RPMI8226 (cell line): ENCODE results near the gene KNSTRN.

Experiments
- DNase-seq: peaks from one replicate; pipeline ENCODE4 v3.0.0-alpha.2; 2015

Gene KNSTRN

DNA sequence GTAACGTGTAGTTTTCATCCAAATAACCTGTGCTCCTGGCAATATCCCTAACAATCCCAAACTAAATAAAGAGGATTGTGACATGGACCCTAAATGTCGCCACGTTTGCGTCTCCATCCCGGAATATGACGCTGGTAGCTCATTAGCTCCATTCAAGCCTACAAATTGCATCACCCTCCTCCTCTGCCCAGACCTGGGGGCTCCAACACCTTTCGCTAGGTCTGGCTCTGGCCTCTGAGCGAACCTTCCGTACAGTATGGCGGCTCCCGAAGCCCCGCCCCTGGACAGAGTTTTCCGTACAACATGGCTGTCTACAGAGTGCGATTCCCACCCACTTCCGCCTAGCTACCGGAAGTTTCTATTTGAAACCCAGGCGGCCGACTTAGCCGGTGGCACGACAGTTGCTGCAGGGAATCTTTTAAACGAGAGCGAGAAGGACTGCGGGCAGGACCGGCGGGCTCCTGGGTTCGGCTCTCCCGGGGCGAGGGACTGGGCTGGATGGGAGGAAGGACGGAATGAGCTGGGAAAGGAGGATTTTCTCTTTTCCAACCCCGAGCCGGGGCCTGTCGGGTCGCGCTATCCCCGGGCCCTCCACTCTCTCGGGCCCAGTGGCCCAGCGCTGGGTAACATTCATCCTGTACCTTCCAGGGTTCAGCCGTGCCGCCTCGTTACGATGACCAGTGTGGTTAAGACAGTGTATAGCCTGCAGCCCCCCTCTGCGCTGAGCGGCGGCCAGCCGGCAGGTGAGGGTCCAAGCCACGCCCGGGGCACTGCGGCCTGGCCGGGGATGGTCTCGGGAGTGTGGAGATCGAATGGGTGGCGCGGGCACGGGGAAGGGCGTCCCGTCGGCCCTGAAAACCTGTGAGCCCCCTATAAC lies at the start of gene KNSTRN:
Gene KNSTRN (plus strand): TSS at position 142 of the 877 bp plus-strand sequence. CDS start 115 bp downstream, at position 257.
- peak; percentile 94 for DNase-seq

DNA sequence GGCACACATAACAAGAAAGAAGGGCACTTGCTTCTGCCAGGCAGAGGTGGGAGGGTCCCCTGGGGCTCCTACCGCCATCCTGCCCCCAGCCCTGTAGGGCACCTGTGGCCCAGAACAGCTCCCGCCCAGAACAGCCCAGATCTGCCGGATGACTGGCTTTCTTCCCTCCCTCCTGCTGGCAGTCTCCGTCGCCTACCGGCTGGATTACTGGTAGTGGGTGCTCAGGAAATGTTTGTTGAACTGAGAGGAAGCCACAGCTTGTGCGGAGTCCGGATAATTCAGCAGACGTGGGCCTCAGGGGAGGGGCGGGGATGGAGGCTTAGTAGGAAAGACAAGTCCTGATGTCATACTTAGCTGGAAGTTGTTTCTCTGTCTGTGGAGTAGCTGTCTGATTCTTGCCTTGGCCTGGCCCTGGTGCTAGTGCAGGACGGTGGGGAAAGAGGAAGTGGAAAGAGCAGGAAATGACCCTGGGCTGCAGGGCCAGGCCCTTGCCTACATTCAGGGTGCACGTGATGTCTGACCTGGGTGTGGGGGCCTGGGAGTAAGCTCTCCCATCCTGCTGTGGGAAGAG lies 48.5 kb upstream of the KNSTRN start:
- DNase-seq, result peak; percentile 64

- DNase-seq, result no peak
Measured at GRCh38 chr15:40334541-40334940, 48.0 kb upstream of the KNSTRN start.

GRCh38 chr15:40334941-40335795 lies 47.4 kb upstream of the KNSTRN start:
- peak; percentile 13 for DNase-seq

DNA sequence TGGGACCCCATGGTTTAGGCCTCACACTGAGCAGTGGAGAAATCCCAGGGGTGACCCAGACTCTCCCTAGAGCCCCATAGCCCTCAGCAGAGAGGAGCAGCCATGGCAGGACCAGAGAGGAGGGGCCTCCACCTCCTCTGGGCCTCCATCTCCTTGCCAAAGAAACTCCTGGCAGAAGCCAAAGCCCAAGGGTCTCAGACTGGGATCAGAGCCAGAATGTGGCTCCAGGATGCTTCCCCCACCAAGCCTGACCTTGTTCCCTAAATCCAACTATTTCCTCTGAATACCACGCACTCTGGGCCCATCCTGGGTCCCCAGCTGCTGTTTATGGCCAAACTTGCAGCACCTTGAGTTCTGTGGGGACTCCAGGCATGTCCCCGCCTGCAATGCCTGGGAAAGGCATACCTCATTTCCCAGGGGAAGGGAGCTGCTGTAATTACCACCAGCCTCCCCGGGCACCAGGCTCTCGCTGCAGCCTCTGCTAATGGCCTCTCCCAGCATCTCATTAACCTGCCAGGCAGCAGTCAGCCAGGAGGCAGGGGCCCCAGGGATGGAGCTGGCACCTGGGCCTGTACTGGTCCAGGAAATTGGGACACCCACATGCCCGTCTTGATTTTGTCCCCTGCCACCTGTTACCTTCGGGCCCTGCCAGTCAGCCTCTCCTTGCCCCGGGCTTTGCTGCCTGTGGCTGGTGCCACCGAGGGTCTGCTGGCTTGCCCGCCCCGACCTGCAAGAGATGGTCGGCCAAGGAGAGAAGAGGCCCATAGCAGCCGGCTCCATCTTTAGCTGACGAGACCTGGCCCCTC lies 46.4 kb upstream of the KNSTRN start:
- no peak for DNase-seq

GRCh38 chr15:40336744-40337122 lies 45.8 kb upstream of the KNSTRN start:
- DNase-seq, result peak; percentile 53

DNA sequence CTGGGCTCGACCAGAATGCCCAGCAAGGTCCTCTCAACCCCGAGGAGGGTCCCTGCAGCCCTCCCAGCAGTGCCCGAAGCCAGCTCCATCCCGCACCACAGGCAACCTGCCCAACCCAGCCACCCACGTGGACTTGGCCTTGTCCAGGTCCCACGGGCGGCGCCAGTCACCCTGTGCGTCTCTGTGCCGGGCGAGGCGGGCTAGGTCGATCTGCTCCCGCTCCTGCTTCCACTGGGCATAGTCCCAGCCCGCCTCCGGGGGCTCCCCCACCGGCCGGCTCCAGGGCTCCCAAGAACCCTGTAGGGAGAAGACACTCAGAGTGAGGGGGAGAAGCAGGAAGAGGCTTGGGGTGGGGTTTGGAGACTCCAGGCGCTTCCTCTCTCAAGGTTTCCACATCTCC lies 44.9 kb upstream of the KNSTRN start:
- DNase-seq, result no peak

DNA sequence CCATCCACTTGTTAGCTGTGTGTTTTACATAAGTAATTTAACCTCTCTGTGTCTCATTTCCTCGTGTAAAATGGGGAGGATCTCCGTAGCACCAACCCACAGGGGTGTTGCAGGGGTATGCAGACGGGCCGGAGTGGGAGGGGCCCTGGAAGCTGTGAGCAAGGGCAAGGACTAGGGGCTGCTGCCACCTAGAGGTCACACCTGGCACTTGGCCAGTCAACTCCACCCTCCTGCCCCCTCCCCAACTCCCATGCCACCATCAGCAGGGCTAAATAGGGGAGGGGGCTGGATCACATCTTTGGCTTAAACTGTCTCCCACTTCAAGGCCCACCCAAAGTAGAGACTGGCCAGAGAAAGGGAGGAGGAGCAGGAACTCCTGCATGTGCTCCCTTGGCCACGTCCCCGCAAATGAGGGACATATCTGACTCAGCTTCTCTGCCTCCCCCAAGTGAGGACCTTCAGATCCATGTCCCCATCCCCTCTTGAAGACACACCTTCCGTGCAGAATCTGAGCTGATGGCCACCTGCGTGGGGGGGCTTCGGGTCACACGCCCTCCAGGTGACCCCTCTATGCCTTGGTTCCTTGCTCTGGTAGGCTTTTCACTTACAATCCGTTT lies 44.4 kb upstream of the KNSTRN start:
- DNase-seq, result peak; percentile 78

- no peak for DNase-seq
Measured at GRCh38 chr15:40338921-40339620, 43.5 kb upstream of the KNSTRN start.

- no peak for DNase-seq
Measured at GRCh38 chr15:40339621-40339945, 42.9 kb upstream of the KNSTRN start.

GRCh38 chr15:40340038-40340739 lies 42.3 kb upstream of the KNSTRN start:
- DNase-seq, result no peak

DNA sequence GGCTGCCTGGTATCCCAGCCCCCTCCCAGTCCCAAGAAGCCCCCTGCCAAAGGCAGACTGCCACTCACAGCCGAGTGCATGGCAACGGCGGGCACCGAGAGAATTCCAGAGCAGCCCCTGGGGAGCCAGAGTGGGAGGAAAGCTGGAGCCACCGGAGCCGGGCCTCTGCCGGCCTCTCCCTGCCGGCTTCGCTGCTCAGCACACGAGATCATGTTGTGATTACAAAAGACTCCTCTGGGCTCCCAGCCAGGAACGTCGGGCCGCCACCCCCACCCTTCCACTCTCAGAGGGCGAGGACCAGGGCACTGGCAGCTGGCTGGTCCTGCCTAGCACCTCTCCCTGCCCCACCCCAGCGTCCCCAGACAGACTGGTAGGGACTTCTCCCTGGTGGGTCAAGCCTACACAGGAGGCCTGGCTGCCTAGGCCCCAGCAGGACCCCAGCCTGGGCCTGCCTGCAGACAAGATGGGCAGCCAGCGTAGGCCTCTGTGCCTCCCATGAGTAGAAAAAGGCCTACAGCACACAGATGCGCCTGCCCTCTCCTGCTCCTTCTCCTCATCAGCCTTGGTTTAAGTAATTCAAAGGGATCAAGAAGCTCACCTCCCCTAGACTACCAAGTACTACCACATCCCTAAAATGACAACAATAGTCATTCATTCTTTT lies 41.7 kb upstream of the KNSTRN start, which contains the start of gene CCDC9B:
Gene CCDC9B (minus strand): TSS at position 200 of the 661 bp plus-strand sequence. CDS start 120 bp downstream, at position 80.
- peak; percentile 62 for DNase-seq

DNA sequence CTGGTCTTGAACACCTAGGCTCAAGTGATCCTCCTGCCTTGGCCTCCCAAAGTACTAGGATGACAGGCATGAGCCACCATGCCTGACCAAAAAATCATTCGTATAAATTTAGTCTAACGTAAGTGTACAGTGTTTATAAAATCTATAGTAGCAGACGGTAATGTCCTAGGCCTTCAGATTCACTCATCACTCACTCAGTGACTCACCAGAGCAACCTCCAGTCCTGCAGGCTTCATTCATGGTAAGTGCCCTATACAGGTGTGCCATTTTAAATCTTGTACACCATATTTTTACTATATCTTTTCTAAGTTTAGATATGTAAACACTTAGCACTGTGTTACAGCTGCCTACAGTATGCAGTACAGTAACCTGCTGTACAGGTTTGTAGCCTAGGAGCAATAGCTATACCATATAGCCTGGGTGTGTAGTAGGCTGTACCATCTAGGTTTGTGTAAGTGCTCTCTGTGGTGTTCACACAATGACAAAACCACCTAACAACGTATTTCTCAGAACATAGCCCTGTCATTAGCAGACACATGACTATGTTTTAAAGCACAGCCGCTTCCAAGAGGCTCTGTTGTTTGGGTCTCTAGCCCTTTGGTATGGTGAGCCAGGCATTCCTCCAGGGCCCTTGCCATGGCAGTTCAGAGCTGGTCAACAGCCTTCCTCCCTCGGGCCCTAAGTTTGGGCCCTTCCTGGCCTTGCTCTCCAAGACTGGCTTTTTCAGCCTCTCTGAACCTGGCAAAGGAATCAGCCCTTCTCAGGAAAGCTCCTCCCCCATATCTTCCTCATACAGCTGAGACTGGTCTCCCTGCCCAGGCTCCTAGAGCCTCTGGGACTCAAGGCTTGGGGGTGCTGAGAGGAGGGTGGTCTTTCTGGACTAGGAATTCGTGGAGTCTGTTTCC lies 39.9 kb upstream of the KNSTRN start:
- DNase-seq, result no peak

GRCh38 chr15:40343512-40343911 lies 39.0 kb upstream of the KNSTRN start:
- DNase-seq, result no peak

- DNase-seq, result no peak
Measured at GRCh38 chr15:40344217-40344616, 38.3 kb upstream of the KNSTRN start.

DNA sequence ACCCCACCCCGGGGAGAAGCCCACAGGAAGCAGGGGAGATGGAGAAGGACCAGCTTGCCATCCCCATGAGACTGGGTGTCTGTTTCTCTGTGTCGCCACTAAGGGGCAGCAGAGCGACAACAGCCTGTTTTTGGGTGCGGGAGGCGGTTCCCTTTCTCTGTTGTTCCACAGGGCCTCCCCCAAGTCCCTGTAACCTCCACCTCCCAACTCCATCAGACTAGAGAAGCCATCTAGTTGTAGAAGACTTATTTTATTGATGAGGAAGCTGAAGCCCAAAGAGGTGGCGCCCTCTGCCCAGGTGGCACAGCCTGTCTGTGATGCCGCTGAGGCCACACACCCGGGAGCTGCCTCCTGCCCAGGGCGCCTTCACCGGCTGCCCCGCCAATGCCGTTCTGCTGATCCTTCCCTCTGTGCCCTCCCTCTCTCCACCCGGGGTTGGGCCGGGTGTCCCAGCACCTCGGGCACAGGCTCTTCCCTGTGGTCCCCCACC lies 37.8 kb upstream of the KNSTRN start:
- DNase-seq, result peak; percentile 63

DNA sequence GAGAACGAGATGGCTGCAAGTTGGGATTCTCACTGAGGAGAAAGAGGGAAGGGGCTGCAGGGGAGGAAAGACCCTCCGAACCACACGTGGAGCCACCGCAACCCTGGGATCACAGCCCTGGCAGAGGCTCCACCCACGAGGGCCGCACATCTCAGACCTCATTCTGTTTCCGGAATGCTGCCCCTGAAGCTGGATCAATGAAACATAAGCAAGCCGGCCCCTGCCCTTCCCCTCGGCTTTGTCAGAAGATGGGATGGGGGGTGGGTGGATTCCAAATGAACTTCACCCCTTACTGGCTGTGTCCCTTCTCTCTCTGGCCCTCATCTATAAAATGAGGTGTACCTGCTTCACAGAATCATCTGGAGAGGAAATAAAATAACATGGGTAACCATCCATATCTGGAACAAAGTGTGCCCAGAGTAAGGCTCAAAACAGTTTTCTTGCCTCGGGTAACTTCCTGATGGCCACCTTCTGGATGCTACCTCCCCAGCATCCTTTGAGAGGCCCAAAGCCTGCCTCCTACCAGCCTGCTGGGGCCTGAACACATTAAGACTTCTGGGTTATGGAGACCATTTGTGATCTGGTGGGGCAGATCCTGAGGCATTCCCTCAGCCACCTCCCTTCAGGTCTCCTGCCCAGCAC lies 37.2 kb upstream of the KNSTRN start:
- no peak for DNase-seq

DNA sequence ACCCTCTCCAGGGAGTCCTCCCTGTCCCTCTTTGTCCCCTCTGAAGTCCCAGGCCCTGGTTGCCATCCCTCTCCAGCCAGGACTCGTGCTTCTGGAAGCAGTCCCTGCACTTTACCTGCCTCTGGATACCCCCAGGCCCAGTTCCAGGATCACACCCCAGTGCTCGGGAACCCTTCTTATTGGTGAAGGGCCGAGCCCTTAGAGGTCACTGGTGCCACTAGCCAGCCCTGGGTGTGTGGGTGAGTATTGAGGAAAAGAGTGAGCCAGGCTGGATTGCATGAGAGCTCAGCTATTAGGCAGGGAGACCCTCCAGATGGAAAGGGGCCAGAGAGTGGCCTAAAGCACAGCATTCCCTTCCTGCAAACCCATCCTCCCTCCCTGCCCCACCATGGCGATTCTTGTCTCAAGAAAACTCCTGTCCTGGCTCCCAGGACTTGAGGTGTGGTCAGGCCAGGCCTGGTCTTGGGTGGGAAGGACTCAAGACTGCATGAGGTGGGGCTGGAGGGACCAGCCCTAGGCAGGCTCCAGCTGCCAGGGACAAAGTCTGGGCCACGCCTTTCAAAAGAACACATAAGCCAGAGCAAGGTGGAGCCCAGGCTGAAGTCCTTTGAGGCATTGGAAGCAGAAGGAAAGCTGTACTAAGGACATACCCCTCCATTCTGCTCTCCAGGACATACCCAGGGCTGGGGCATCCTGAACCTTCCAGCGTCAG lies 36.5 kb upstream of the KNSTRN start:
- DNase-seq, result no peak
